Measurements from ENCODE around the gene ELK4.

DNA sequence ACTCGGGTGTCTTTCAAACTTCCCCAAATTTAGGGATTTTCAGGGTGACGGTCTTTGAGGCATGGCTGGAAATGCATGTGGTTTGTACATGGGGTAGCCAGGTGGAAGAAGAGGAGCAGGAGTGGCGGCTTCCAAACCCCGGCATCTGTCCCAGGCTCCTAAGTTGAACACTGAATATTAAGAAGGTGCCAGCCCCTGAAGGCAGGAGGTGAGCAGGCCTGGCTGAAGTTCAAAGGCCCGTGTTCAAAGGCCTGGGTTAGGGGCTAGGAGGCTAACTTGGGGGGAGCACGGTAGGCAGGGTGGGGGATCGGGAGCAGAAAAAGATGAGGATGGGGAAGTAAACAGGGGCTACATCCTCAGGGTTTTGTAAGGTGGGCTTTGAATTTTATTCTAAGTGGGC, 42.8 kb downstream of the ELK4 start:
- TF ChIP-seq, protein P1, sequence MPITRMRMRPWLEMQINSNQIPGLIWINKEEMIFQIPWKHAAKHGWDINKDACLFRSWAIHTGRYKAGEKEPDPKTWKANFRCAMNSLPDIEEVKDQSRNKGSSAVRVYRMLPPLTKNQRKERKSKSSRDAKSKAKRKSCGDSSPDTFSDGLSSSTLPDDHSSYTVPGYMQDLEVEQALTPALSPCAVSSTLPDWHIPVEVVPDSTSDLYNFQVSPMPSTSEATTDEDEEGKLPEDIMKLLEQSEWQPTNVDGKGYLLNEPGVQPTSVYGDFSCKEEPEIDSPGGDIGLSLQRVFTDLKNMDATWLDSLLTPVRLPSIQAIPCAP (CRISPR knock-in tag; IDR thresholded peaks at IDR 0.05) = no peak
- TF ChIP-seq KAT7 (CRISPR knock-in tag; IDR thresholded peaks at IDR 0.05; ENCODE audit: borderline replicate concordance) (no peak), NR3C1 (CRISPR knock-in tag; conservative IDR thresholded peaks at IDR 0.05; ENCODE audit: low read depth) (no peak), ATF1 (CRISPR knock-in tag; IDR thresholded peaks at IDR 0.05) (no peak), ZNF121 (CRISPR knock-in tag; IDR thresholded peaks at IDR 0.05) (no peak)
- TF ChIP-seq, protein P2, sequence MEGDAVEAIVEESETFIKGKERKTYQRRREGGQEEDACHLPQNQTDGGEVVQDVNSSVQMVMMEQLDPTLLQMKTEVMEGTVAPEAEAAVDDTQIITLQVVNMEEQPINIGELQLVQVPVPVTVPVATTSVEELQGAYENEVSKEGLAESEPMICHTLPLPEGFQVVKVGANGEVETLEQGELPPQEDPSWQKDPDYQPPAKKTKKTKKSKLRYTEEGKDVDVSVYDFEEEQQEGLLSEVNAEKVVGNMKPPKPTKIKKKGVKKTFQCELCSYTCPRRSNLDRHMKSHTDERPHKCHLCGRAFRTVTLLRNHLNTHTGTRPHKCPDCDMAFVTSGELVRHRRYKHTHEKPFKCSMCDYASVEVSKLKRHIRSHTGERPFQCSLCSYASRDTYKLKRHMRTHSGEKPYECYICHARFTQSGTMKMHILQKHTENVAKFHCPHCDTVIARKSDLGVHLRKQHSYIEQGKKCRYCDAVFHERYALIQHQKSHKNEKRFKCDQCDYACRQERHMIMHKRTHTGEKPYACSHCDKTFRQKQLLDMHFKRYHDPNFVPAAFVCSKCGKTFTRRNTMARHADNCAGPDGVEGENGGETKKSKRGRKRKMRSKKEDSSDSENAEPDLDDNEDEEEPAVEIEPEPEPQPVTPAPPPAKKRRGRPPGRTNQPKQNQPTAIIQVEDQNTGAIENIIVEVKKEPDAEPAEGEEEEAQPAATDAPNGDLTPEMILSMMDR (IDR thresholded peaks at IDR 0.05) = no peak
- TF ChIP-seq, protein P3, sequence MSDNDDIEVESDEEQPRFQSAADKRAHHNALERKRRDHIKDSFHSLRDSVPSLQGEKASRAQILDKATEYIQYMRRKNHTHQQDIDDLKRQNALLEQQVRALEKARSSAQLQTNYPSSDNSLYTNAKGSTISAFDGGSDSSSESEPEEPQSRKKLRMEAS (CRISPR knock-in tag; IDR thresholded peaks at IDR 0.05) = no peak
- TF ChIP-seq, protein P4, sequence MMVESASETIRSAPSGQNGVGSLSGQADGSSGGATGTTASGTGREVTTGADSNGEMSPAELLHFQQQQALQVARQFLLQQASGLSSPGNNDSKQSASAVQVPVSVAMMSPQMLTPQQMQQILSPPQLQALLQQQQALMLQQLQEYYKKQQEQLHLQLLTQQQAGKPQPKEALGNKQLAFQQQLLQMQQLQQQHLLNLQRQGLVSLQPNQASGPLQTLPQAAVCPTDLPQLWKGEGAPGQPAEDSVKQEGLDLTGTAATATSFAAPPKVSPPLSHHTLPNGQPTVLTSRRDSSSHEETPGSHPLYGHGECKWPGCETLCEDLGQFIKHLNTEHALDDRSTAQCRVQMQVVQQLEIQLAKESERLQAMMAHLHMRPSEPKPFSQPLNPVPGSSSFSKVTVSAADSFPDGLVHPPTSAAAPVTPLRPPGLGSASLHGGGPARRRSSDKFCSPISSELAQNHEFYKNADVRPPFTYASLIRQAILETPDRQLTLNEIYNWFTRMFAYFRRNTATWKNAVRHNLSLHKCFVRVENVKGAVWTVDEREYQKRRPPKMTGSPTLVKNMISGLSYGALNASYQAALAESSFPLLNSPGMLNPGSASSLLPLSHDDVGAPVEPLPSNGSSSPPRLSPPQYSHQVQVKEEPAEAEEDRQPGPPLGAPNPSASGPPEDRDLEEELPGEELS (CRISPR knock-in tag; IDR thresholded peaks at IDR 0.05) = no peak
- TF ChIP-seq, protein P5, sequence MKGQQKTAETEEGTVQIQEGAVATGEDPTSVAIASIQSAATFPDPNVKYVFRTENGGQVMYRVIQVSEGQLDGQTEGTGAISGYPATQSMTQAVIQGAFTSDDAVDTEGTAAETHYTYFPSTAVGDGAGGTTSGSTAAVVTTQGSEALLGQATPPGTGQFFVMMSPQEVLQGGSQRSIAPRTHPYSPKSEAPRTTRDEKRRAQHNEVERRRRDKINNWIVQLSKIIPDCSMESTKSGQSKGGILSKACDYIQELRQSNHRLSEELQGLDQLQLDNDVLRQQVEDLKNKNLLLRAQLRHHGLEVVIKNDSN (CRISPR knock-in tag; IDR thresholded peaks at IDR 0.05) = no peak
- TF ChIP-seq, protein P6, sequence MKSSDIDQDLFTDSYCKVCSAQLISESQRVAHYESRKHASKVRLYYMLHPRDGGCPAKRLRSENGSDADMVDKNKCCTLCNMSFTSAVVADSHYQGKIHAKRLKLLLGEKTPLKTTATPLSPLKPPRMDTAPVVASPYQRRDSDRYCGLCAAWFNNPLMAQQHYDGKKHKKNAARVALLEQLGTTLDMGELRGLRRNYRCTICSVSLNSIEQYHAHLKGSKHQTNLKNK (CRISPR knock-in tag; IDR thresholded peaks at IDR 0.05) = no peak
- TF ChIP-seq, protein P7, sequence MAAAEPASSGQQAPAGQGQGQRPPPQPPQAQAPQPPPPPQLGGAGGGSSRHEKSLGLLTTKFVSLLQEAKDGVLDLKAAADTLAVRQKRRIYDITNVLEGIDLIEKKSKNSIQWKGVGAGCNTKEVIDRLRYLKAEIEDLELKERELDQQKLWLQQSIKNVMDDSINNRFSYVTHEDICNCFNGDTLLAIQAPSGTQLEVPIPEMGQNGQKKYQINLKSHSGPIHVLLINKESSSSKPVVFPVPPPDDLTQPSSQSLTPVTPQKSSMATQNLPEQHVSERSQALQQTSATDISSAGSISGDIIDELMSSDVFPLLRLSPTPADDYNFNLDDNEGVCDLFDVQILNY (CRISPR knock-in tag; IDR thresholded peaks at IDR 0.05) = no peak
- TF ChIP-seq, protein P8, sequence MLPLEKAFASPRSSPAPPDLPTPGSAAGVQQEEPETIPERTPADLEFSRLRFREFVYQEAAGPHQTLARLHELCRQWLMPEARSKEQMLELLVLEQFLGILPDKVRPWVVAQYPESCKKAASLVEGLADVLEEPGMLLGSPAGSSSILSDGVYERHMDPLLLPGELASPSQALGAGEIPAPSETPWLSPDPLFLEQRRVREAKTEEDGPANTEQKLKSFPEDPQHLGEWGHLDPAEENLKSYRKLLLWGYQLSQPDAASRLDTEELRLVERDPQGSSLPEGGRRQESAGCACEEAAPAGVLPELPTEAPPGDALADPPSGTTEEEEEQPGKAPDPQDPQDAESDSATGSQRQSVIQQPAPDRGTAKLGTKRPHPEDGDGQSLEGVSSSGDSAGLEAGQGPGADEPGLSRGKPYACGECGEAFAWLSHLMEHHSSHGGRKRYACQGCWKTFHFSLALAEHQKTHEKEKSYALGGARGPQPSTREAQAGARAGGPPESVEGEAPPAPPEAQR (CRISPR knock-in tag; IDR thresholded peaks at IDR 0.05) = no peak

Measured in WTC11 (cell line).